B cell (primary cell): ENCODE measurements around the gene CTTN. TPM values are rescaled to one million over a fixed set of nuclear protein-coding genes. Genes with fewer than 3 reads are reported as not detected.

Experiments
- ATAC-seq: fragments of 200-7000 bp; cut with Tn5 transposase; one replicate; pipeline ENCODE4 v1.10.0; 2021; ENCODE audit warnings: low read depth, mild to moderate bottlenecking, moderate number of reproducible peaks, moderate library complexity
- CTCF ChIA-PET: fragments of 350-600 bp; sonication (Branson Sonifier 250); formaldehyde crosslinking; loops from one replicate; lab custom pipeline; 2021; ENCODE audit warnings: antibody characterized with exemption, inconsistent platforms; lab: Charles Lee
- POLR2A ChIA-PET: fragments of 350-600 bp; sonication (Branson Sonifier 250); formaldehyde crosslinking; loops from one replicate; lab custom pipeline; 2021; ENCODE audit warnings: antibody characterized with exemption; lab: Charles Lee
- DNase-seq: peaks from one replicate; pipeline ENCODE4 v3.0.0; 2013
- H2AFZ ChIP-seq: 2 replicates; pipeline ENCODE4 v1.6.1; 2012; ENCODE audit warnings: mild to moderate bottlenecking, low read depth, low read length; ENCODE audit not compliant: insufficient read depth, poor library complexity, severe bottlenecking
- H3K27ac ChIP-seq, 2 donors: 1 replicate in 1 of 2; 2 replicates in 1 of 2; pipeline ENCODE4 v1.5.1; 2012 to 2013; ENCODE audit warnings: low read length in 2 of 2, mild to moderate bottlenecking in 2 of 2, moderate library complexity in 1 of 2
- H3K27me3 ChIP-seq, 4 experiments: fragments of 200-600 bp in 1 of 4; sonication (generic) in 1 of 4; replicated peaks in 1 of 4; 1 replicate in 2 of 4; 2 replicates in 2 of 4; pipeline versions ENCODE4 v1.6.1 to v1.7.0; 2013 to 2016; ENCODE audit warnings: low read length in 3 of 4, mild to moderate bottlenecking in 2 of 4, mixed read lengths in 1 of 4, moderate library complexity in 1 of 4; ENCODE audit not compliant: insufficient read depth in 4 of 4, control insufficient read depth in 3 of 4; ENCODE audit errors: control extremely low read depth in 1 of 4
- H3K36me3 ChIP-seq, 2 experiments: replicated peaks in 1 of 2; 1 replicate in 1 of 2; 2 replicates in 1 of 2; pipeline versions ENCODE4 v1.6.1 to v1.7.1; 2013; ENCODE audit warnings: low read length in 1 of 2; ENCODE audit not compliant: insufficient read depth in 2 of 2, control insufficient read depth in 1 of 2; ENCODE audit errors: control extremely low read depth in 1 of 2, extremely low read depth in 1 of 2
- H3K4me1 ChIP-seq, 2 donors: fragments of 200-600 bp in 1 of 2; sonication (generic) in 1 of 2; 1 replicate in 1 of 2; 2 replicates in 1 of 2; pipeline versions ENCODE4 v1.5.1 to v1.6.1; 2013 to 2017; ENCODE audit warnings: low read length in 2 of 2; ENCODE audit not compliant: control insufficient read depth in 2 of 2, insufficient read depth in 2 of 2
- H3K4me2 ChIP-seq: replicated peaks from 2 replicates; pipeline ENCODE3; 2012; ENCODE audit warnings: mild to moderate bottlenecking, low read depth, low read length; ENCODE audit not compliant: poor library complexity, severe bottlenecking
- H3K4me3 ChIP-seq, 5 experiments: fragments of 200-600 bp in 1 of 5; sonication (generic) in 1 of 5; 1 replicate in 3 of 5; 2 replicates in 2 of 5; pipeline versions ENCODE4 v1.5.1 to v1.7.0; 2011 to 2016; ENCODE audit warnings: low read length in 4 of 5, mild to moderate bottlenecking in 4 of 5, low read depth in 2 of 5, control low read depth in 1 of 5, moderate library complexity in 1 of 5; ENCODE audit not compliant: insufficient read depth in 1 of 5; ENCODE audit errors: control extremely low read depth in 1 of 5, extremely low read depth in 1 of 5
- H3K79me2 ChIP-seq: fragments of 200-600 bp; sonication (generic); one replicate; pipeline ENCODE4 v1.6.0; 2016; ENCODE audit warnings: low read length; ENCODE audit not compliant: control insufficient read depth, insufficient read depth
- H3K9ac ChIP-seq: fragments of 200-600 bp; sonication (generic); 2 replicates; pipeline ENCODE4 v1.6.1; 2017; ENCODE audit warnings: mild to moderate bottlenecking, low read length, moderate library complexity
- H3K9me3 ChIP-seq, 3 donors: one replicate each; pipeline versions ENCODE4 v1.6.1 to v1.7.1; 2013; ENCODE audit warnings: low read length in 2 of 3; ENCODE audit not compliant: control insufficient read depth in 2 of 3, insufficient read depth in 1 of 3; ENCODE audit errors: control extremely low read depth in 1 of 3
- H4K20me1 ChIP-seq: 2 replicates; pipeline ENCODE4 v1.6.0; 2012; ENCODE audit warnings: mild to moderate bottlenecking, low read length; ENCODE audit not compliant: insufficient read depth, control insufficient read depth, poor library complexity, severe bottlenecking
- H3K27ac Mint-ChIP-seq: one replicate; pipeline ENCODE4 v1.8.0; 2021; ENCODE audit warnings: mixed read lengths
- H3K27me3 Mint-ChIP-seq: one replicate; pipeline ENCODE4 v1.8.0; 2021; ENCODE audit warnings: mixed read lengths
- H3K4me1 Mint-ChIP-seq: one replicate; pipeline ENCODE4 v1.8.0; 2021; ENCODE audit warnings: mixed read lengths
- H3K4me3 Mint-ChIP-seq: one replicate; pipeline ENCODE4 v1.8.0; 2021; ENCODE audit warnings: mixed read lengths
- H3K9me3 Mint-ChIP-seq: one replicate; pipeline ENCODE4 v1.8.0; 2022; ENCODE audit warnings: mixed read lengths; ENCODE audit not compliant: insufficient read depth
- CTCF ChIP-seq: fragments of 200-600 bp; IDR thresholded peaks from one replicate; pipeline ENCODE4 v1.8.0; 2022; ENCODE audit warnings: antibody characterized with exemption, mild to moderate bottlenecking
- EZH2 ChIP-seq: IDR thresholded peaks from 2 replicates; pipeline ENCODE4 v1.6.1; 2012; ENCODE audit warnings: borderline replicate concordance, low read depth, mild to moderate bottlenecking, moderate library complexity, low read length; ENCODE audit not compliant: insufficient read depth, poor library complexity, severe bottlenecking
- WGBS: methylation state at CpG from one replicate; pipeline ENCODE4 v1.1.5; 2013; ENCODE audit warnings: missing lambda C conversion rate; ENCODE audit not compliant: insufficient coverage; 5-methylcytosine and 5-hydroxymethylcytosine counted together
- intact Hi-C: fragments of 100-400 bp; cut with micrococcal nuclease; formaldehyde crosslinking; loops from one replicate; pipeline ENCODE4 v1.10.0; 2022
- polyA plus RNA-seq: library from polyadenylated mRNA; depleted of rRNA; stranded (reverse); fragments of >200 nt; gene quantifications from 2 replicates; pipeline ENCODE4 v1.2.3, GENCODE V29; 2012
- total RNA-seq, 2 donors: library from RNA; stranded (reverse); fragments of 120-200 nt in 1 of 2; gene quantifications; 1 replicate in 1 of 2; 2 replicates in 1 of 2; pipeline versions ENCODE4 v1.2.3 to v1.2.4, GENCODE V29; 2013 to 2022

CTTN gene
- total and polyA plus RNA-seq, 2 donors (not counting 1 experiment from before 2014, with no cell fraction given) = 0.34 TPM; not detected in 1

GRCh38 chr11:70352601-70353000, 45.7 kb upstream of the CTTN start:
- Histone ChIP-seq H3K36me3 (peaks cover 4 to 49% of the 10 kb centered on the region in 2 experiments), H3K27ac (no peak overlapping the region), H3K9me3 (no peaks in the 10 kb centered on the region), H3K4me1 (no peaks in the 10 kb centered on the region), H3K27me3 (no peaks in the 10 kb centered on the region), H3K4me2 (no peak overlapping the region), H2AFZ (no peak overlapping the region), H3K79me2 (no peaks in the 10 kb centered on the region), H3K9ac (no peak overlapping the region), H3K4me3 (no peak overlapping the region), H4K20me1 (no peaks in the 10 kb centered on the region)
- no peaks in the 10 kb centered on the region for H3K4me1 Mint-ChIP-seq
- ChIA-PET POLR2A (no interaction called here), CTCF (interaction anchor here (1.3 kb wide), 1 partner anchor 26 kb away, joined by 3 read pairs; no protein-coding TSS in a partner anchor)
- H3K4me3 Mint-ChIP-seq = no peak overlapping the region
- H3K9me3 Mint-ChIP-seq = no peaks in the 10 kb centered on the region
- H3K27ac Mint-ChIP-seq = no peak overlapping the region
- no peak for TF ChIP-seq EZH2
- WGBS = 96% methylated on average over 12 of the region's 19 CpGs
- ATAC-seq (no peak), DNase-seq (no peak)
- intact Hi-C loops = no loop called here
- no peaks in the 10 kb centered on the region for H3K27me3 Mint-ChIP-seq

- no peak for DNase-seq
- Mint-ChIP-seq H3K4me1 (no peaks in the 10 kb centered on the region), H3K4me3 (no peak overlapping the region), H3K27me3 (no peaks in the 10 kb centered on the region), H3K27ac (no peak overlapping the region), H3K9me3 (no peaks in the 10 kb centered on the region)
- no peak overlapping the region for H2AFZ ChIP-seq
- peaks cover 4 to 45% of the 10 kb centered on the region in 2 experiments for H3K36me3 ChIP-seq
- CTCF ChIA-PET = interaction anchor here (1.3 kb wide), 1 partner anchor 27 kb away, joined by 3 read pairs; no protein-coding TSS in a partner anchor
- no peak overlapping the region for H3K4me2 ChIP-seq
- no peak for TF ChIP-seq EZH2
- no peak for TF ChIP-seq CTCF
- WGBS = no CpG with 5 or more reads among the region's 2 CpGs
- H3K79me2 ChIP-seq = no peaks in the 10 kb centered on the region
- ATAC-seq = no peak
- no peaks in the 10 kb centered on the region for H4K20me1 ChIP-seq
- H3K27ac ChIP-seq = no peak overlapping the region
- intact Hi-C loops = no loop called here
- H3K9ac ChIP-seq = no peak overlapping the region
- H3K27me3 ChIP-seq = no peaks in the 10 kb centered on the region
- H3K4me3 ChIP-seq = no peak overlapping the region
- H3K9me3 ChIP-seq = no peaks in the 10 kb centered on the region
- H3K4me1 ChIP-seq = no peaks in the 10 kb centered on the region
- POLR2A ChIA-PET = no interaction called here
Measured at GRCh38 chr11:70353329-70353728, 45.0 kb upstream of the CTTN start.
